Fibroblast of lung (primary cell): Measurements from ENCODE around the gene DLGAP1.

Experiments
- EZH2 ChIP-seq: IDR thresholded peaks from 2 replicates; pipeline ENCODE4 v1.5.1; 2012; ENCODE audit warnings: low read length, control low read depth, mild to moderate bottlenecking; ENCODE audit errors: missing control alignments
- TF ChIP-seq, protein P1 (sequence below), 2 donors: IDR thresholded peaks in 1 of 2; conservative IDR thresholded peaks in 1 of 2; 1 replicate in 1 of 2; 2 replicates in 1 of 2; pipeline ENCODE4 v1.5.1; 2011 to 2012; ENCODE audit warnings: low read length in 2 of 2, control low read depth in 1 of 2, inconsistent platforms in 1 of 2, low read depth in 1 of 2, mild to moderate bottlenecking in 1 of 2

DNA sequence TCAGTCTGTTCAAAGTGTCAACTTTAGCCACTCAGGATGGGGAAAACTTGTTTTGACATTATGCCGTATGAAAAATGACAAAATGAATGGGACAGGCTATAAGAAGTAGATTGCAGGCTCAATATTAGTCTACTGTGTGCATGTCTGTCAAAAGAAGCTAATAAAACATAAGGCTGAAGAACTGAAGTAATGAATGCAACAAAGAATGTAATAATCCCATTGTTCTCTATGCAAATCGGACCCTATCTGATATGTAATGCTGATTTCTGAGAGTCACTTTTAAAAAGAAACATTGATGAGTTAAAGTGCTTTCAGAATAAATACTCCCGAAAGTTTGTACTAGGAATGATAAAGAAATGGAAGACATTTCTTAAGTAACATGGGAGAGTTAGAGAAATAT, 172.2 kb downstream of the DLGAP1 start:
- TF ChIP-seq, protein P1, sequence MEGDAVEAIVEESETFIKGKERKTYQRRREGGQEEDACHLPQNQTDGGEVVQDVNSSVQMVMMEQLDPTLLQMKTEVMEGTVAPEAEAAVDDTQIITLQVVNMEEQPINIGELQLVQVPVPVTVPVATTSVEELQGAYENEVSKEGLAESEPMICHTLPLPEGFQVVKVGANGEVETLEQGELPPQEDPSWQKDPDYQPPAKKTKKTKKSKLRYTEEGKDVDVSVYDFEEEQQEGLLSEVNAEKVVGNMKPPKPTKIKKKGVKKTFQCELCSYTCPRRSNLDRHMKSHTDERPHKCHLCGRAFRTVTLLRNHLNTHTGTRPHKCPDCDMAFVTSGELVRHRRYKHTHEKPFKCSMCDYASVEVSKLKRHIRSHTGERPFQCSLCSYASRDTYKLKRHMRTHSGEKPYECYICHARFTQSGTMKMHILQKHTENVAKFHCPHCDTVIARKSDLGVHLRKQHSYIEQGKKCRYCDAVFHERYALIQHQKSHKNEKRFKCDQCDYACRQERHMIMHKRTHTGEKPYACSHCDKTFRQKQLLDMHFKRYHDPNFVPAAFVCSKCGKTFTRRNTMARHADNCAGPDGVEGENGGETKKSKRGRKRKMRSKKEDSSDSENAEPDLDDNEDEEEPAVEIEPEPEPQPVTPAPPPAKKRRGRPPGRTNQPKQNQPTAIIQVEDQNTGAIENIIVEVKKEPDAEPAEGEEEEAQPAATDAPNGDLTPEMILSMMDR (conservative IDR thresholded peaks at IDR 0.05 in 1 of 2, IDR thresholded peaks at IDR 0.05 in 1 of 2; ENCODE audit: low read depth in 1 of 2, low read length in 2 of 2), result no peak
- TF ChIP-seq EZH2, result no peak
